Jurkat, Clone E6-1 (cell line): ENCODE measurements around the gene NNAT.

Experiments used
- DNase-seq: peaks from one replicate; pipeline ENCODE4 v3.0.0-alpha.2; 2011; ENCODE audit warnings: low read depth, low spot score
- H3K4me3 ChIP-seq: 2 replicates; pipeline ENCODE4 v1.5.1; 2011; ENCODE audit warnings: mild to moderate bottlenecking, low read length, control low read depth, moderate library complexity

Gene NNAT

GRCh38 chr20:37559312-37560027, 38.4 kb downstream of the NNAT start:
- no peak overlapping the region for H3K4me3 ChIP-seq
- no peak for DNase-seq

- no peak overlapping the region for H3K4me3 ChIP-seq
- no peak for DNase-seq
Observed at GRCh38 chr20:37560629-37561028, 39.6 kb downstream of the NNAT start.

- H3K4me3 ChIP-seq = no peak overlapping the region
- no peak for DNase-seq
Observed at GRCh38 chr20:37562695-37563480, 41.8 kb downstream of the NNAT start.

- H3K4me3 ChIP-seq = no peak overlapping the region
- no peak for DNase-seq
Observed at GRCh38 chr20:37564016-37564387, 43.0 kb downstream of the NNAT start.

- DNase-seq = no peak
- no peak overlapping the region for H3K4me3 ChIP-seq
Observed at GRCh38 chr20:37564388-37565133, 43.5 kb downstream of the NNAT start.

GRCh38 chr20:37565134-37565811, 44.2 kb downstream of the NNAT start:
- H3K4me3 ChIP-seq = no peak overlapping the region
- no peak for DNase-seq

- no peak overlapping the region for H3K4me3 ChIP-seq
Observed at GRCh38 chr20:37566590-37567330, 45.7 kb downstream of the NNAT start.

GRCh38 chr20:37567331-37567665, 46.2 kb downstream of the NNAT start:
- no peak for DNase-seq

More at GRCh38 chr20:37566590-37567330, 45.7 kb downstream of the NNAT start:
- DNase-seq = no peak

GRCh38 chr20:37567671-37568588, 46.9 kb downstream of the NNAT start:
- DNase-seq = no peak
- H3K4me3 ChIP-seq = no peak overlapping the region

More at GRCh38 chr20:37567331-37567665, 46.2 kb downstream of the NNAT start:
- no peak overlapping the region for H3K4me3 ChIP-seq

- no peak overlapping the region for H3K4me3 ChIP-seq
- no peak for DNase-seq
Observed at GRCh38 chr20:37570419-37570818, 49.4 kb downstream of the NNAT start.

- no peak overlapping the region for H3K4me3 ChIP-seq
- DNase-seq = no peak
Observed at GRCh38 chr20:37571033-37571432, 50.0 kb downstream of the NNAT start.
